NB4 (cell line): ENCODE data around the gene FOXJ3.

Source experiments
- DNase-seq: peaks from one replicate; pipeline ENCODE4 v3.0.0; 2010; ENCODE audit warnings: low read depth
- H3K4me3 ChIP-seq: one replicate; pipeline ENCODE4 v1.5.1; 2011; ENCODE audit warnings: mild to moderate bottlenecking, low read depth, low read length, moderate library complexity
- MYC ChIP-seq: IDR thresholded peaks from 2 replicates; pipeline ENCODE4 v1.6.1; 2011; ENCODE audit warnings: low read depth, low read length
- POLR2A ChIP-seq: IDR thresholded peaks from 2 replicates; pipeline ENCODE4 v1.6.1; 2011; ENCODE audit warnings: mild to moderate bottlenecking; ENCODE audit not compliant: insufficient read length; ENCODE audit errors: extremely low read depth
- TF ChIP-seq, protein P1 (sequence below): IDR thresholded peaks from 2 replicates; pipeline ENCODE4 v1.6.1; 2011; ENCODE audit warnings: low read depth, low read length
- TF ChIP-seq, protein P2 (sequence below): IDR thresholded peaks from one replicate; pipeline ENCODE4 v1.5.1; 2012; ENCODE audit warnings: low read depth, low read length

The FOXJ3 gene

DNA sequence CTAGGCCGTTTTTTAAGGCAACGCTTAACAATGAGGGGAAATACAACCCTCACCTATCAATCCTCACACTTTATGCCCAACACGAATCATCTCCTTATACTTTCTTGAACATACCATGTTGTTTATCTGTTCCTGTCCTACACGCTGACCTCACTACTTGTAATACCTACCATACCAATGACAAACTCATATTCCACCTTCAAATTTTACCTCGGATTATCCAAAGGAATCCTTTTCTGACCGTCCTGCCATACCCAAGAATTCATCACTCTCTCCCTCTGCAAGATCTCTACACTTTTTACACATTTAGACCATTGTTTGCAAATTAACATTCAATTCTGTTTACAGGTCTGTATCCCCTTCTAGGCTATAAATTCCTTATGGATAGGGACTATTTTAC lies 106.1 kb downstream of the FOXJ3 start:
- H3K4me3 ChIP-seq: no peak overlapping the region
- TF ChIP-seq, protein P1, sequence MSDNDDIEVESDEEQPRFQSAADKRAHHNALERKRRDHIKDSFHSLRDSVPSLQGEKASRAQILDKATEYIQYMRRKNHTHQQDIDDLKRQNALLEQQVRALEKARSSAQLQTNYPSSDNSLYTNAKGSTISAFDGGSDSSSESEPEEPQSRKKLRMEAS: no peak
- no peak for TF ChIP-seq MYC
- TF ChIP-seq, protein P2, sequence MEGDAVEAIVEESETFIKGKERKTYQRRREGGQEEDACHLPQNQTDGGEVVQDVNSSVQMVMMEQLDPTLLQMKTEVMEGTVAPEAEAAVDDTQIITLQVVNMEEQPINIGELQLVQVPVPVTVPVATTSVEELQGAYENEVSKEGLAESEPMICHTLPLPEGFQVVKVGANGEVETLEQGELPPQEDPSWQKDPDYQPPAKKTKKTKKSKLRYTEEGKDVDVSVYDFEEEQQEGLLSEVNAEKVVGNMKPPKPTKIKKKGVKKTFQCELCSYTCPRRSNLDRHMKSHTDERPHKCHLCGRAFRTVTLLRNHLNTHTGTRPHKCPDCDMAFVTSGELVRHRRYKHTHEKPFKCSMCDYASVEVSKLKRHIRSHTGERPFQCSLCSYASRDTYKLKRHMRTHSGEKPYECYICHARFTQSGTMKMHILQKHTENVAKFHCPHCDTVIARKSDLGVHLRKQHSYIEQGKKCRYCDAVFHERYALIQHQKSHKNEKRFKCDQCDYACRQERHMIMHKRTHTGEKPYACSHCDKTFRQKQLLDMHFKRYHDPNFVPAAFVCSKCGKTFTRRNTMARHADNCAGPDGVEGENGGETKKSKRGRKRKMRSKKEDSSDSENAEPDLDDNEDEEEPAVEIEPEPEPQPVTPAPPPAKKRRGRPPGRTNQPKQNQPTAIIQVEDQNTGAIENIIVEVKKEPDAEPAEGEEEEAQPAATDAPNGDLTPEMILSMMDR: no peak
- DNase-seq: no peak

DNA sequence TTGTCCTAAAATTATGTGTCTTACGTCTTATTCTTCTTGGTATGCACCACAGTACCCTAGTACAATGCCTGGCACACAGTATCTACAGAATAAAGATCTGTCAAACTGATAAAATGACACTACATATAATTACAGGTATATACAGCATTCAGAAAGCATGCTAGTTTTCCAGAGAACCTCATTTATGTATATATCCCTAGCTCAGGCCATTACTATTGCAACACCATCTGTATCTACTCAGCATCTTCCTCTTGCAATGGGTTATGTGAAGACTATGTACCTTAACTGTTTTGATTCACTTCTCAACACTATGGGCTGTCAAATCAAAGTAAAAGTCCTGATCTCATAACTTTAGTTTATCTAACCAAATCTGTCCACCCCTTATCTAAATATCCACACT lies 112.0 kb downstream of the FOXJ3 start:
- TF ChIP-seq POLR2A: no peak
- TF ChIP-seq, protein P2: no peak
- no peak for DNase-seq
- no peak overlapping the region for H3K4me3 ChIP-seq

DNA sequence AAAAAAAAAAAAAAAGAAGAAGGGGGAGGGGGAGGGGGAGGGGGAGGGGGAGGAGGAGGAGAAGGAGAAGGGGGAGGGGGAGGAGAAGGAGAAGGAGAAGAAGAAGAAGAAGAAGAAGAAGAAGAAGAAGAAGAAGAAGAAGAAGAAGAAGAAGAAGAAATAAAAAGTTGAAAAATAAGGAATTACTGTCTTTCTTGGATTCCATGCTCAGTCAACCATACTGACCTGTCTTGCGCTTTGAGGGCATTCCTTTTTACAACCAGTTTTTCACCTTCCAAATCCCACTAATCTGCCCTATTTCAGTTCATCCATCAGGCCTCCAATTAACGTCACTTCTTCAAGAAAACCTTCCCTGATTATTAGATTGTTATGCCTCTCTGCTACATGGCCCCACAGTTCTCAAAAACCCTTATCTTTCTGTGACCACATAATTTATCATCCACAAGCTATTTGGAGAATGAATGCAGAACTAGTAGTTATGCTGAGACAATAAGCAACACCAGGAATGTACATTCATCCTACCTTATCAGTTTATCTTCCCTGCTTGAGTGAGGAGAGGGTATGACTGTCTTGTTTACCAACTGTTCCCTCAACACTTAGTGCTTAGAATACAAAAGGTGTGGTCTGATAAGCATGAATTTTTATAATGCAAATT lies 113.0 kb downstream of the FOXJ3 start:
- no peak overlapping the region for H3K4me3 ChIP-seq
- TF ChIP-seq POLR2A (no peak), MYC (no peak)
- TF ChIP-seq, protein P1: no peak
- no peak for DNase-seq

DNA sequence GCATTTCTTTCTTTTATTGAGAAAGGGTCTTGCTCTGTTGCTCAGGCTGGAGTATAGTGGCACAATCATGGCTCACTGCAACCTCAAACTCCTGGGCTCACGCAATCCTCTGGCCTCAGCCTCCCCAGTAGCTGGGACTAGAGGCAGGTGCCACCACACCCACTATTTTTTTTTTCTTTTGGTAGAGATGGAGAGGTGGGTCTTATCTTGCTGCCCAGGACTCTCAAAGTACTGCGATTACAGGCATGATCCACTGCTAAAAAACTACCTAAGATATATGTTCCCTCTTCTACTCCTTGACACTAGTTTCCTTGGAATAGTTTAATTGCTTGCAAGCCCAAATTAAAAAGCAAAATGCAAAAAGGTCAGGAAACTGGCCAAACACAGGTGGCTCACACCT lies 113.6 kb downstream of the FOXJ3 start:
- DNase-seq: no peak
- H3K4me3 ChIP-seq: no peak overlapping the region
- TF ChIP-seq, protein P1: no peak
- TF ChIP-seq MYC: no peak
- TF ChIP-seq, protein P2: no peak
- TF ChIP-seq POLR2A: no peak

DNA sequence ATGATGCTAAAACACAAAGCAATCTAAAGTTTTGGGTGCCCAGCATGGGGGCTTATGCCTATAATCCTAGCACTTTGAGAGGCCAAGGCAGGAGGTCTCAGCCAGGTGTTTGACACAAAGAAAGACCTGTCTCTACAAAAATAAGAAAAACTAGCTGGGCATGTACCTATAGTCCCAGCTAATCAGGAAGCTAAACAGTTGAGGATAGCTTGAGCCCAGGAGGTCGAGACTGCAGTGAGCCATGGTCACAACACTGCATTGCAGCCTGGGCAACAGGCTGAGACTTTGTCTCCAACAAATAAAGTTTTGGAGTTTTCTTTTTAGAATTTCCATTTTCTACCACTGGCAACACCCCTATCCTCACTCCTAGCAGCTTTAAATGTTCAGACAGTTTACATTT lies 115.4 kb downstream of the FOXJ3 start:
- DNase-seq: no peak
- TF ChIP-seq POLR2A: no peak
- TF ChIP-seq, protein P1: no peak
- no peak for TF ChIP-seq MYC
- no peak overlapping the region for H3K4me3 ChIP-seq

DNA sequence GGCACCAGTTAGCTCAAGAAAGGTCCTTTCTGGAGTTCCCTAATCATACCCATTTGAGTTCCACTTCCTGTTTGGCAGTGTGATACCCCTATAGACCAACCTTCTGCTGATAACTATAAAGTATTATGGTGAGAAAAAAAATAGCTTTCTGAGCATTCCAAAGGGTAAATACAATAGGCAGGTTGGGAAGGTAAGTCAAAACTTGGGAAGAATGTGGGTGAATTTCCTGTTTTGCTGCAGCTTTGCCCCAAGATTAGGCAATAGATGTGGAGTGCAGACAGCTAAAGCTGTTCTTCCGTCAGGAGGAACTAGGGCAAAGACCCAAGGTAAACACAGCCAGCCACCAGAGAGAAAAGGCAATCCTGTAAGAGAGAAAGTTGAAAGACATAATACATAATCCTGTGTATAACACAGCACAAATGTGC lies 120.6 kb downstream of the FOXJ3 start:
- no peak overlapping the region for H3K4me3 ChIP-seq

More for the DNA sequence above, 120.6 kb downstream of the FOXJ3 start:
- TF ChIP-seq MYC (no peak), POLR2A (no peak)
- TF ChIP-seq, protein P1: no peak
- TF ChIP-seq, protein P2: no peak
- DNase-seq: peak; percentile 12
